Natural killer cell (primary cell): Measurements from ENCODE around the gene PPIP5K1. TPM values are rescaled to one million over a fixed set of nuclear protein-coding genes. Genes with fewer than 3 reads are reported as not detected.
"Not testable (repeated sequence)": the region's sequence is repeated elsewhere in the genome, so short reads cannot be mapped to it uniquely, and the experiment has no call there.

ENCODE experiments used
- ATAC-seq, 3 donors: fragments of 150-1000 bp in 2 of 3; fragments of 200-7000 bp in 1 of 3; cut with Tn5 transposase; 1 replicate in 1 of 3; 2 replicates in 2 of 3; pipeline ENCODE4 v1.10.0; 2021; ENCODE audit warnings: mild to moderate bottlenecking in 2 of 3, moderate library complexity in 2 of 3
- DNase-seq, 2 donors: peaks; one replicate each; pipeline versions ENCODE4 v3.0.0 to v3.0.0-alpha.2; 2013 to 2021; ENCODE audit warnings: mixed read lengths in 1 of 2
- H3K27ac ChIP-seq: one replicate; pipeline ENCODE4 v1.5.1; 2013; ENCODE audit warnings: mild to moderate bottlenecking, low read length
- H3K27me3 ChIP-seq: one replicate; pipeline ENCODE4 v1.6.1; 2013; ENCODE audit warnings: low read length; ENCODE audit not compliant: control insufficient read depth, insufficient read depth
- H3K36me3 ChIP-seq: one replicate; pipeline ENCODE4 v1.6.1; 2013; ENCODE audit warnings: low read length; ENCODE audit not compliant: control insufficient read depth, insufficient read depth
- H3K4me1 ChIP-seq: one replicate; pipeline ENCODE4 v1.6.1; 2013; ENCODE audit warnings: low read length; ENCODE audit not compliant: control insufficient read depth, insufficient read depth
- H3K4me3 ChIP-seq: one replicate; pipeline ENCODE4 v1.5.1; 2013; ENCODE audit warnings: low read length
- H3K9me3 ChIP-seq: one replicate; pipeline ENCODE4 v1.6.1; 2013; ENCODE audit warnings: low read length; ENCODE audit not compliant: control insufficient read depth, insufficient read depth
- H3K27ac Mint-ChIP-seq, 2 donors: one replicate each; pipeline ENCODE4 v1.8.0; 2022; ENCODE audit warnings: mild to moderate bottlenecking in 2 of 2, mixed read lengths in 2 of 2, moderate library complexity in 1 of 2
- H3K27me3 Mint-ChIP-seq, 2 donors: one replicate each; pipeline ENCODE4 v1.8.0; 2022; ENCODE audit warnings: low read depth in 2 of 2, mixed read lengths in 2 of 2
- H3K36me3 Mint-ChIP-seq: one replicate; pipeline ENCODE4 v1.8.0; 2022; ENCODE audit warnings: mixed read lengths
- H3K4me1 Mint-ChIP-seq, 2 donors: one replicate each; pipeline ENCODE4 v1.8.0; 2022; ENCODE audit warnings: mixed read lengths in 2 of 2
- H3K4me3 Mint-ChIP-seq: one replicate; pipeline ENCODE4 v1.8.0; 2022; ENCODE audit warnings: mild to moderate bottlenecking, moderate library complexity, mixed read lengths
- H3K9me3 Mint-ChIP-seq, 2 donors: one replicate each; pipeline ENCODE4 v1.8.0; 2022; ENCODE audit warnings: mixed read lengths in 2 of 2
- WGBS: methylation state at CpG from one replicate; pipeline ENCODE4 v1.1.7; 2013; ENCODE audit warnings: missing lambda C conversion rate; ENCODE audit not compliant: insufficient coverage; 5-methylcytosine and 5-hydroxymethylcytosine counted together
- intact Hi-C: fragments of 100-400 bp; cut with micrococcal nuclease; formaldehyde crosslinking; loops from one replicate; pipeline ENCODE4 v1.14.2; 2022
- total RNA-seq, 4 donors: library from RNA; stranded (reverse); fragments of 120-200 nt in 1 of 4; gene quantifications; one replicate each; pipeline versions ENCODE4 v1.2.3 to v1.2.4, GENCODE V29; 2013 to 2022
- TF ChIP-seq, protein P1 (sequence below): fragments of 200-600 bp; IDR thresholded peaks from one replicate; pipeline ENCODE4 v1.8.0; 2022; ENCODE audit warnings: antibody characterized with exemption

The PPIP5K1 gene
- total RNA-seq, 3 donors from 2014 or later (not counting 1 experiment from before 2014, with no cell fraction given): 28.2 to 45.9 (median 38.2) TPM

DNA sequence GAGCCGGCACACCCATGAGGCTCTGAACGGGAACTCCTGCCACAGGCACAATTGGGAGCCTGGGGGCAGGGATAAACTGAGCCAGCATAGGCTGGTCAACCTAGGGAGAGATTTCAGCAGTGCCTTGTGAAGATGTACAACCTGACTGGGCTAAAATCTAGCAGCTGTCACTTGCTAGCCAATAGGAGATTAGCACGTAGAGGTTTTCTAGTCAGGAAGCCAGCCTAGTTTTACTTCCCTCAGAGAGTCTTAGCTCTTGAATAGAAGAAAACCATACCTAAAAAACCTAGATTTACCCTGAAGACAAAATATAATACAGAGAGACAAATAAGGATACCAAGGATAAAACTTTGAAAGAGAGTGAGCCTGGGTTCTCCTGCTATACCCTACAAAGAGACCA is 27.3 kb downstream of the PPIP5K1 start:
- H3K4me1 ChIP-seq, H3K27ac ChIP-seq, H3K4me1 Mint-ChIP-seq, intact Hi-C loops, H3K27me3 ChIP-seq, H3K4me3 ChIP-seq, H3K9me3 Mint-ChIP-seq, H3K36me3 ChIP-seq, H3K27ac Mint-ChIP-seq, H3K36me3 Mint-ChIP-seq, H3K27me3 Mint-ChIP-seq, H3K4me3 Mint-ChIP-seq, H3K9me3 ChIP-seq, DNase-seq, ATAC-seq: not testable (repeated sequence)
- no CpG with 5 or more reads among the region's 3 CpGs for WGBS

DNA sequence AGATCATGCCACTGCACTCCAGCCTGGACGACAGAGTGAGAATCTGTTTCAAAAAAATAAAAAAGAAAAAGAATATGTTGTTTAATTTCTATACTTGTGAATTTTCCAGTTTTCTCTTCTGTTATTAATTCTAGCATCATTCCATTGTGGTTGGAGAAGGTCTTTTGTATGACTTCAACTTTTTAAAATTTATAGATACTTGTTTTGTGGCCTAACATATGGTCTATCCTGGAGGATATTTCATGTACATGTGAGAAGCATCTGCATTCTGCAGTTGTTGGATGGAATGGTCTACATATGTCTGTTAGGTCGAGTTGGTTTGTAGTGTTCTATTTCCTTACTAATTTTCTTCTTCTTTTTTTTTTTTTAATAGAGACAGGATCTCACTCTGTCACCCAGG is 37.0 kb downstream of the PPIP5K1 start:
- intact Hi-C loops: no loop called here
- Histone ChIP-seq H3K4me3 (no peak overlapping the region), H3K27ac (no peak overlapping the region), H3K4me1 (no peaks in the 10 kb centered on the region), H3K27me3 (no peaks in the 10 kb centered on the region), H3K36me3 (peaks cover 3% of the 10 kb centered on the region), H3K9me3 (no peaks in the 10 kb centered on the region)
- Mint-ChIP-seq H3K4me1 (no peaks in the 10 kb centered on the region), H3K36me3 (no peaks in the 10 kb centered on the region), H3K27ac (no peak overlapping the region), H3K9me3 (no peaks in the 10 kb centered on the region), H3K27me3 (no peaks in the 10 kb centered on the region), H3K4me3 (no peak overlapping the region)
- WGBS: no CpG with 5 or more reads among the region's 2 CpGs
- TF ChIP-seq, protein P1, sequence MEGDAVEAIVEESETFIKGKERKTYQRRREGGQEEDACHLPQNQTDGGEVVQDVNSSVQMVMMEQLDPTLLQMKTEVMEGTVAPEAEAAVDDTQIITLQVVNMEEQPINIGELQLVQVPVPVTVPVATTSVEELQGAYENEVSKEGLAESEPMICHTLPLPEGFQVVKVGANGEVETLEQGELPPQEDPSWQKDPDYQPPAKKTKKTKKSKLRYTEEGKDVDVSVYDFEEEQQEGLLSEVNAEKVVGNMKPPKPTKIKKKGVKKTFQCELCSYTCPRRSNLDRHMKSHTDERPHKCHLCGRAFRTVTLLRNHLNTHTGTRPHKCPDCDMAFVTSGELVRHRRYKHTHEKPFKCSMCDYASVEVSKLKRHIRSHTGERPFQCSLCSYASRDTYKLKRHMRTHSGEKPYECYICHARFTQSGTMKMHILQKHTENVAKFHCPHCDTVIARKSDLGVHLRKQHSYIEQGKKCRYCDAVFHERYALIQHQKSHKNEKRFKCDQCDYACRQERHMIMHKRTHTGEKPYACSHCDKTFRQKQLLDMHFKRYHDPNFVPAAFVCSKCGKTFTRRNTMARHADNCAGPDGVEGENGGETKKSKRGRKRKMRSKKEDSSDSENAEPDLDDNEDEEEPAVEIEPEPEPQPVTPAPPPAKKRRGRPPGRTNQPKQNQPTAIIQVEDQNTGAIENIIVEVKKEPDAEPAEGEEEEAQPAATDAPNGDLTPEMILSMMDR: no peak
- ATAC-seq (no peak), DNase-seq (no peak)

DNA sequence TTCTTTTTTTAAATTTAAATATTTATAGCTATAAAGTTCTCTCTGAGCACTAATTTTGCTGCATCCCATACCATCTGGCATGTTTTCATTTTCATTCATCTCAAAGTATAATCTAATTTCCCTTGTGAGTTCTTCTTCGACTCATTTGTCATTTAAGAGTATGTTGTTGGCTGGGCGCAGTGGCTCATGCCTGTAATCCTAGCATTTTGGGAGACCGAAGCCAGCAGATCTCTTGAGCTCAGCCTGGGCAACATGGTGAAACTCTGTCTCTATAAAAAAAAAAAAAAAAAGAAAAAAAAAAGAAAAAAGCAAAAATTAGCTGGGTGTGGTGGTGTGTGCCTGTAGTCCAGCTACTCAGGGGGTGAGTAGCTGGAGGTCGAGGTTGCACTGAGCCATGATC is 37.8 kb downstream of the PPIP5K1 start:
- Histone ChIP-seq H3K9me3 (no peaks in the 10 kb centered on the region), H3K4me3 (no peak overlapping the region), H3K27me3 (no peaks in the 10 kb centered on the region), H3K4me1 (no peaks in the 10 kb centered on the region), H3K36me3 (peaks cover under 1% of the 10 kb centered on the region), H3K27ac (no peak overlapping the region)
- no peaks in the 10 kb centered on the region for H3K27me3 Mint-ChIP-seq
- TF ChIP-seq, protein P1: no peak
- 100% methylated on average over 4 of the region's 4 CpGs for WGBS
- H3K27ac Mint-ChIP-seq: no peak overlapping the region
- no peaks in the 10 kb centered on the region for H3K9me3 Mint-ChIP-seq
- intact Hi-C loops: no loop called here
- no peaks in the 10 kb centered on the region for H3K36me3 Mint-ChIP-seq
- DNase-seq: no peak
- no peak for ATAC-seq
- H3K4me3 Mint-ChIP-seq: no peak overlapping the region
- no peaks in the 10 kb centered on the region for H3K4me1 Mint-ChIP-seq

DNA sequence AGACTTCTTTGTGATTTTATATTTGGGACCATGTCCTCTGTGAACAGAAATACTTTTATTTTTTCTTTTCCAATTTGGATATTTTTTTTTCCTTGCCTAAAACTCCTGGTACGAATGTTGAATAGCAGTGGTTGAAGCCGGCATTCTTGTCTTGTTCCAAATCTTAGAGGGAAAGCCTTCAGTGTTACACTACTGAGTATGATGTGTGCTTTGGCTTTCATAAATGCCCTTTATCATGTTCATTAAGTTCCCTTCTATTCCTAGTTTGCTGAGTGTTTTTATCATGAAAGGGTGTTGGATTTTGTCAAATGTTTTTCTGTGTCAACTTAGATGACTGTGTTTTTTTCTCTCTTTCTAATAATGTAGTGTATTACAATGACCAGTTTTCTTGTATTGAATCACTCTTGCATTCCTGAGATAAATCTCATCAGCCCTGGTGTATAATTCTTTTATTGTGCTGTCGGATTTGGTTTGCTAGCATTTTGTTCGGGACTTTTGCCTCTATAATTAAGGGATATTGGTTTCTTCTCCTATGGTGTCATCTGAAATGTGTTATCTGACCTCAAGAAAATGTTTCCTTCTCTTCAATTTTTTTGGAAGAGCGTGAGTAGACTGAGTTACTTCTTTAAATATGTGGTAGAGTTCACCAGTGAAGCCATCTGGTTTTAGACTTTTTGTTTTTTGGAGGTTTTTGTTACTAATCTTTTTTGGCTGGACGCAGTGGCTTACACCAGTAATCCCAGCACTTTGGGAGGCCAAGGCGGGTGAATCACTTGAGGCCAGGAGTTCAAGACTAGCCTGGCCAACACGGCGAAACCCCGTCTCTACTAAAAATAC is 39.3 kb downstream of the PPIP5K1 start:
- H3K4me3 Mint-ChIP-seq: no peak overlapping the region
- TF ChIP-seq, protein P1: no peak
- ATAC-seq: no peak
- no peaks in the 10 kb centered on the region for H3K4me1 Mint-ChIP-seq
- H3K36me3 Mint-ChIP-seq: no peaks in the 10 kb centered on the region
- no peaks in the 10 kb centered on the region for H3K9me3 Mint-ChIP-seq
- Histone ChIP-seq H3K27me3 (no peaks in the 10 kb centered on the region), H3K36me3 (no peaks in the 10 kb centered on the region), H3K4me3 (no peak overlapping the region), H3K9me3 (no peaks in the 10 kb centered on the region), H3K27ac (no peak overlapping the region), H3K4me1 (no peaks in the 10 kb centered on the region)
- no peak for DNase-seq
- 84% methylated on average over 7 of the region's 10 CpGs for WGBS
- H3K27ac Mint-ChIP-seq: no peak overlapping the region
- H3K27me3 Mint-ChIP-seq: no peaks in the 10 kb centered on the region
- intact Hi-C loops: no loop called here
